KOPT-K1 (cell line): ENCODE data around the gene RIOK2.

Experiments used
- H3K27ac ChIP-seq: fragments of 200-600 bp; sonication (generic); 2 replicates; pipeline ENCODE4 v1.5.1; 2016; ENCODE audit warnings: antibody characterized with exemption, mild to moderate bottlenecking, low read depth, low read length; ENCODE audit not compliant: poor library complexity, severe bottlenecking
- H3K36me3 ChIP-seq: fragments of 200-600 bp; sonication (generic); 2 replicates; pipeline ENCODE4 v1.5.1; 2017; ENCODE audit warnings: antibody characterized with exemption, mild to moderate bottlenecking, low read length, moderate library complexity; ENCODE audit not compliant: insufficient read depth
- H3K9me3 ChIP-seq: fragments of 200-600 bp; sonication (generic); 2 replicates; pipeline ENCODE4 v1.5.1; 2017; ENCODE audit warnings: antibody characterized with exemption, low read length, mild to moderate bottlenecking; ENCODE audit not compliant: insufficient read depth, poor library complexity, severe bottlenecking

Gene RIOK2

GRCh38 chr5:97121848-97122247 is 61.2 kb downstream of the RIOK2 start:
- Histone ChIP-seq H3K9me3 (no peaks in the 10 kb centered on the region), H3K27ac (no peak overlapping the region), H3K36me3 (no peaks in the 10 kb centered on the region)

DNA sequence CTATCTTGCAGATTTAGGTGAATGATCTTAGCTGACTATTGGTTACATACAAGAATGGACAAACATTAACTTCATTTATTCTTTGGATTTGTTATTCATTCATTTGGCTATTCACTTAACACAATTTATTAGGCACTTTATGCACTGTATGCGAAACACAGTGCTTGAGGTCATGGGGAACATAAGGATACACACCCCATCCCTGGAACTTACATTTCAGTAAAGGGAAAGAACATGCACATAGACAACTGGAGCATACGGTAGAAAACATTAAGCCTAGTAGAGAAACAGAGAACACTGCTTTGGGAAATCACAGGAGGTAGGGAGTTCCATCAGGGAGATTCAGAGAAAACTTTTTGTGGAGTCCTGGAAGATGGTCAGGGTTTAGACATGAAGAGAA is 62.9 kb downstream of the RIOK2 start:
- Histone ChIP-seq H3K9me3 (no peaks in the 10 kb centered on the region), H3K36me3 (no peaks in the 10 kb centered on the region), H3K27ac (no peak overlapping the region)

DNA sequence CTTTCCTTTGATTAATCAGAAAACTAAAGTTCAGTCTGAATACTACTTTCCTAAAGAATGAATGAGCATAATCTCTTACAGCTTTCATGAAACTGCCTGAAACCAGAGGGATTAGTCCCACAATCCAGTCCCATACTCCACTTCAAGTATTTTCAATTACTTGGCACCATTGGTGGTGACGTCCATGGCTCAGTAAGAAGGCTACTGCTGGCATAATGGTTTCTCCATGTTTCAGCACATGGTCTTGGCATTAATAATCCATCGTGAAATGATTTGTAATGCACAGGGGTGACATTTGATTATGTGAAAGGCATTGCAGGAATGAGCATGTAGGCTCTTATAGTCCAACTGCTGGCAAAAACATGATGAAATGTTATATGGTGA is 64.0 kb downstream of the RIOK2 start:
- H3K9me3 ChIP-seq = no peaks in the 10 kb centered on the region
- H3K27ac ChIP-seq = no peak overlapping the region
- no peaks in the 10 kb centered on the region for H3K36me3 ChIP-seq

GRCh38 chr5:97118261-97119006 is 64.6 kb downstream of the RIOK2 start:
- Histone ChIP-seq H3K36me3 (no peaks in the 10 kb centered on the region), H3K9me3 (no peaks in the 10 kb centered on the region), H3K27ac (no peak overlapping the region)

GRCh38 chr5:97115932-97116331 is 67.1 kb downstream of the RIOK2 start:
- no peaks in the 10 kb centered on the region for H3K36me3 ChIP-seq
- H3K9me3 ChIP-seq = no peaks in the 10 kb centered on the region
- no peak overlapping the region for H3K27ac ChIP-seq

DNA sequence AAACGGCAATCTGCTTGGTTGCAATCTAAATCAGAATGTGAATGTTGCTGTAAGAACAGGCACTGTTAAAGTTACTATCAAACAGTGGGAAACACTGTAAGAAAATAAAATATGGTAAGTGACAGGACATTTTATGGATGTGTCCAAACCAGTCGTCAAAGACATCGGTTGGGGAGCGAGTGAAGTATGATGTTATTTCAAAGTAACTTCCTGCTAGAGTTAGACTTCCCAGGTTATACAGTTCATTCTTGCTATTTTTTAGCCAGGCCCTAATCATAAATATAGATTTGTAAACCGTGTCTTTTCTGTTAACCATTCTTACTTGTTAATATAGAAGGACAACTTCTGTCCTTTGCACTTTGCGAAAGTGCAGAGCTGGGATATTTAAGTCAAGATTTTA is 70.8 kb downstream of the RIOK2 start:
- no peak overlapping the region for H3K27ac ChIP-seq
- no peaks in the 10 kb centered on the region for H3K36me3 ChIP-seq
- H3K9me3 ChIP-seq = no peaks in the 10 kb centered on the region

- no peaks in the 10 kb centered on the region for H3K9me3 ChIP-seq
- H3K27ac ChIP-seq = no peak overlapping the region
These were observed 71.4 kb downstream of the RIOK2 start for GRCh38 chr5:97111616-97112015.

GRCh38 chr5:97111004-97111403 is 72.0 kb downstream of the RIOK2 start:
- Histone ChIP-seq H3K27ac (no peak overlapping the region), H3K9me3 (no peaks in the 10 kb centered on the region)

More at GRCh38 chr5:97111616-97112015, 71.4 kb downstream of the RIOK2 start:
- H3K36me3 ChIP-seq = no peaks in the 10 kb centered on the region

More at GRCh38 chr5:97111004-97111403, 72.0 kb downstream of the RIOK2 start:
- no peaks in the 10 kb centered on the region for H3K36me3 ChIP-seq
